ENCODE results near the gene VIT.
"Not testable (repeated sequence)": the region's sequence is repeated elsewhere in the genome, so short reads cannot be mapped to it uniquely, and the experiment has no call there.

VIT gene

DNA sequence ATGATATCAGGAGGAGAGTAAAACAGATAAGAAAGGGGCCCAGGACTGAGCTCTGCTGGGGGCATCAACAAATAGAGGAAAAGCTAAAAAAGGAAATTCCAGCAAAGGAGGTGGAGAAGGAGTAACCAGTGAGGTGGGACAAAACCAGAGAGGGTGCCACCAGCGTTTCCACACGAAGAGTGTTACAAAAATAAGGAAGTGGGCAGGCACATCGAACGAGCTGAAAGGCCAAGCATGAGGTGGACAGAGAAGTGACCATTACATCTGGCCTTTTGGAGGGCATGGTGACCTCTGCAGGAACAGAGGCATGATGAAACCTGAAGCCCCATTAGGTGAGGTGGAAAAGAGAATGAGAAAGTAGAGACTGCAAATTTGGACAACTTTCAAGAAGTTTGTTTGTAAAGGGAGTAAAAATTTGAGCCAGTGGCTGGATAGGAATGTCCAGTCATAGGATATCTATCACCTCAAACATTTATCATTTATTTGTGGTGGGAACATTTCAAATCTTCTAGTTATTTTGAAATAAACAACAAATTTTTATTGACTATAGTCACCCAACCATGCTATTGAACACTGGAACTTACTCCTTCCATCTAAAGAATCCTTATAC, 18.4 kb upstream of the VIT start:
- no peak for DNase-seq

DNA sequence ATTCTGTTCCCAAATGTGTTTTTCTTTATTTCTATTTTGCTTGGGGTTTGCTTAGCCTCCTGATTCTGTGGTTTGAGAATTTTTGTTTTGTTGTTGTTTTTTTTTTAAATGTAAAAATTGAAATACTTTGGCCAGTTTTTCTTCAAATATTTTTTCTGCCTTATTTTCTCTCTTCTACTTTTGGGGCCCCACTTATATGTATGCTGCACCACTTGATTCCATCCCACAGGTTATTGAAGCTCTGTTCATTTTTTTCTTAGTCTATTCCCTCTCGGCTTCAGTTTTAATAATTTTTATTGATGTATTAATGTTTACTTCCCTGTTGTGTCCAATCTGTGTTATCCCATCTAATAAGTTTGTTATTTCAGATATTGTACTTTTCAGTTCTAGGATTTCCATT, 17.7 kb upstream of the VIT start:
- DNase-seq: no peak

DNA sequence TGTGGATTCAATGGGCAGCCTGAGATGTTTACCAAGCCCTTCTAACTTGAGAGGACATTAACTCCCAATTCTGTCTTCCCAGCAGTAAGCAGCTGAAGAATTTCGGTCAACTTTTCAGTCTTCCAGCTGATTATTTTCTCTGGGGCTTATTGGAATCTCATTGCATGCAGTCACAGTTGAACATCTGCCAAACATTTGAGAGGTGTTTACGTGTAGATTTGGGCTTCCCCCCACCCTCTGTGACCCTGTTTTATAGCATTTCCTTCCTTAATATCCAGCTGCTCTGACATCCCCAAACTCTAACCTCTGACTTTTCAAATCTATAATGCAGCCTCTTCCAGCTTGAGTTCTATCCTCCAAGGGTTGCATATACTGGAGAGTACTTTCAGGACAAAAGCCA, 16.5 kb upstream of the VIT start:
- DNase-seq: no peak

DNA sequence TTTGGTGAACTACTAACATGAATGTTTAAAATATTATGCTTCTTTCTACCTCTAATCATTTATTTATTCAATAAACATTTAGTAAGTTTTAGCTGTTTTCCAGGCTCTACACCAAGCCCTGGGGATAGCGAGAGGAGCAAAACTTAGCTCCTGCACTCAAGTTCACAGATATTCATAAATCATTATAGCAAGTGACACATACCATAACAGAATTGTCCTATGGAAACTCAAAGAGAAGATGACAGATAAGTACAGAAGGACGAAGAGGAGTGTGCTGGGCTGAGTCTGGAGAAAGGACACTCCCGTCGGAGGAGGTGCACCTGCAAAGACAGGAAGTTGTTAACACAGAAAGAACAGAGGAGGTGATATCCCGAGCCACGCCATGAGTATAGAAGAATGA, 13.9 kb upstream of the VIT start:
- no peak for DNase-seq

DNA sequence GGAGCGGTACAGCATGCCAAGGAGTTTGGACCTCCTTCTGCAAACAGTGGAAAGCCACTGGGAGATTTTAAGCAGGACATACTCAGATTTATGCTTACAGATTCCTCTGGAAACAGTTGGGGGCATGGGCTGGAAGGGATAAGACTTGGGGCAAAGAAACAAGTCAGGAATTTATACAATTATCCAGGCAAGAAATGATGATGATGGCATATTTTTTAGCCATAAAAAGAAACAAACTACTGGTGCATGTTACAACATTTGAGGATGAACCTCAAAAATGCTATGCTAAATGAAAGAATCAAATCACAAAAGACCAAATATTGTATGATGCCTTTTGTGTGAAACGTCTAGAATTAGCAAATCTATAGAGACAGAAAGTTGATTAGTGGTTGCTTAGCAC, 13.5 kb upstream of the VIT start:
- DNase-seq: no peak

DNA sequence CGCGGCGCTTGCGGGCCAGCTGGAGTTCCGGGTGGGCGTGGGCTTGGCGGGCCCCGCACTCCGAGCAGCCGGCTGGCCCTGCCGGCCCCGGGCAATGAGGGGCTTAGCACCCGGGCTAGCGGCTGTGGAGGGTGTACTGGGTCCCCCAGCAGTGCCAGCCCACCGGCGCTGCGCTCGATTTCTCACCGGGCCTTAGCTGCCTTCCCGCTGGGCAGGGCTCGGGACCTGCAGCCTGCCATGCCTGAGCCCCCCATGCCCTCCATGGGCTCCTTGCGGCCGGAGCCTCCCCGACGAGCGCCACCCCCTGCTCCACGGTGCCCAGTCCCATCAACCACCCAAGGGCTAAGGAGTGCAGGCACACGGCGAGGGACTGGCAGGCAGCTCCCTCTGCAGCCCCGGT, 8.2 kb upstream of the VIT start:
- not testable (repeated sequence) for DNase-seq

DNA sequence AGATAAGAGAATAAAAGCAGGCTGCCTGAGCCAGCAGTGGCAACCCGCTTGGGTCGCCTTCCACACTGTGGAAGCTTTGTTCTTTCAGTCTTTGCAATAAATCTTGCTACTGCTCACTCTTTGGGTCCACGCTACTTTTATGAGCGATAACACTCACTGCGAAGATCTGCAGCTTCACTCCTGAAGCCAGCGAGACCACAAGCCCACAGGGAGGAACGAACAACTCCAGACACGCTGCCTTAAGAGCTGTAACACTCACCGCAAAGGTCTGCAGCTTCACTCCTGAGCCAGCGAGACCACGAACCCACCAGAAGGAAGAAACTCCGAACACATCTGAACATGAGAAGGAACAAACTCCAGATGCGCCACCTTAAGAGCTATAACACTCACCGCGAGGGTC, 7.5 kb upstream of the VIT start:
- DNase-seq: not testable (repeated sequence)

DNA sequence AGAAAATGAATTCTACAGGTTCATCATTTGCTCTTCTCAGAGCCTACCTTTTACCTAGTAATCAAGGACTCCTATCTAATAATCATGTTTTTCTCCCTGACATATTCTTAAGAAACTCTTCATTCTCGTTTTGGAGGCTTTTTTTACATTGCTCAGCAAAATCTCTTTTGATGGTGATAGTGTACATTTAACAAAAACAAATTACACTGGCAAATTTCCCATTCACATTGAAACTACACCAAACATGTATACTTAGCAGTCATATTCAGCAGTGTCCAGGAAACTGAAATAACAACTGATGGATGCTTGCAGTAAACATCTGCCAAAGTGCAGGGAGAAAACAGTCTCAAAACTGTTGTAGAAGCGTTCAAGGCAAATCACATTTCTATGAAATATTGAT, 4.4 kb upstream of the VIT start:
- no peak for DNase-seq

DNA sequence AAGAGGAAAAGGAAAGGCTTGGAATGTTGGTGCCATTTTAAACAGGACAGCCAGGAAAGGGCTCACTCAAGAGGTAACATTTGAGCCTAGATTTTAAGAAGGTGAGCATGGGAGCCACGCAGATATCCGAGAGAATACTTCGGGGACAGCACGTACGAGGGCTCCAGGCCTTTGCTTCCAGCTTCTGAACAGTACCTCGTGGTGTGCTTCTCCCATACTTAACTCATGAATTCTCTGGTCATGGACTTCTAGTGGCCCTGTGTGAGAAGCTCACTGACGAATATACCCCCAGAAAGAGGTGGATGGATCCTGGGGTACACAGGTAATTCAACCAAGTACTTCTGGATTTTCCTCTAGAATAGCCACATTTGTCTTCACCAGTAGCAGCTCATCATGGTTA, 2.7 kb upstream of the VIT start:
- no peak for DNase-seq

DNA sequence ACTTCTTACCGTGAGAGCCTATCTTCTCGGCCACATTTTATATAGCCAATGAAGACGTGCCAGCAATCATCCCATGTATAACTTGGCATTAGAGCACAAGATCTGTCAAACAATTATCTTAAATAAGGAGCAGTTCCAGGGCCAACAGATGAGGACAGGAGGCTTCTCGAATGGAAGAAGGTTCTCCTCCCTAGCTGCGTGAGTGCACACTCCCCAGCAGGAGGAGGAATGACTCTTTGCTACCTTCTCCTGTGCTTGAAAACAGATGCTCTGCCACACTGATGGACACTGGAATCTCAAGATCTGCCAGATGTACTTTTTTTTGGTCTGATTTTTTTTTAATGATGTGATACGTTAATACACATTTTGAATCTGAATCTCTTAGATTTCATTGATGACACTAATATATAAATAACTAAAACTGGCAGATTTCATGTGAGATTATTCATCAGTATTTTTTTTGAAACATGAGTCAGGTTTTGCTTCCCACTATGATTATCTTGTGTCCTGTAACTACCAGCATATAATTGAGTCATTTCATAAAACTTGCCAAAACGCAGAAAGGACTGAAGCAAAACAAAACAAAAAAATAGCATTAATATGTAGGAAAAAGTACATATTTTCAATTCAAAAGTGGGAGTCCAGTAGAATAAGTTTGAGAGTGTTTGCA, 626 bp upstream of the VIT start:
- no peak for DNase-seq

DNA sequence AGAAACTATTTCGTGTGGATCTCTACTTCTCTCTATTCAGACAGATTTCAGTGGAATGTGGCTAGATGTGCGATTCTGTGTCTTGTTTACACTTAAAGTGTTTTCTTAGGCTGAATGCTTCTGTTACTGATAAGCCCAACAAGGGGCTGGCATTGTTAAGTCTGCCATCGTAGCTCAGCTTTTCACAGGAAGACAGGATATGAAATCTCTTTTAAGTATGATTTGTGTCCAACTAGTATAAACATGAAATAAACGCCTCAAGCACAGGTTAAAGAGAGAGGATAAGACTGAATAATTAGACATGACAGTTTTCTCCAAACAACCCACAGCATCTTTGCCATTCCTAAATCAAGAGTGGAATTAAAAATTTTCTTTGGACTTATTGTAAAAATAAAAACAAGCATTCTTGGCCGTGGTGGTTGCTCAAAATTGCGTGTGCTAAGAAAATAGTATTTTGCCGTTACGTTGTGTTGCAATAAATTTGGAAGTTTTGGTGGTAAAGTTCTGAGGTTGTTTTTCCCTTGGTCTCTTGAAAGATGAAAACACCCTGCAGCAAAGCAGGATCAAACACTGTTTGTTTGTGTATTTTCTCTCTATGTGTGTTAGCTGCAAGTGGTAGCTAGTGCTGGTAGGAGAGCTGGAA, 1.0 kb downstream of the VIT start:
- no peak for DNase-seq

DNA sequence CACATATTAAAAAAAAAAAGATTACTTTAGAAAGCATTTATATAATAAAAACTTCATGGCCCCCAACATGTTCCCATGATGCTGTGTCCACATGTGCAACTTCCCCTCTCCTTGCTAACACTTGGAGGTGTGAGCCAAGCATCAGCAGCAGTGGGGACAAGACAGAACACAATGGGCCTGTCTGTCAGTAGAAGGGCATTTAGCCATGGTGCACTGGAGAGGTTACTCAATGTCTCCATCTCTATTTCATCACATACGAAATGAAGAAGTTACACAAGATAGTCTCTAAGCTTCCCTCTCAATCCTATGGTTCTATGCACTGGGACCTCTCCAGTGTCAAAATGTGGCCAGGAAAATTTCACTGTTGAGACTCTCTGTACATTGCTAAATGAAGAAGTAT, 2.5 kb downstream of the VIT start:
- DNase-seq: no peak

DNA sequence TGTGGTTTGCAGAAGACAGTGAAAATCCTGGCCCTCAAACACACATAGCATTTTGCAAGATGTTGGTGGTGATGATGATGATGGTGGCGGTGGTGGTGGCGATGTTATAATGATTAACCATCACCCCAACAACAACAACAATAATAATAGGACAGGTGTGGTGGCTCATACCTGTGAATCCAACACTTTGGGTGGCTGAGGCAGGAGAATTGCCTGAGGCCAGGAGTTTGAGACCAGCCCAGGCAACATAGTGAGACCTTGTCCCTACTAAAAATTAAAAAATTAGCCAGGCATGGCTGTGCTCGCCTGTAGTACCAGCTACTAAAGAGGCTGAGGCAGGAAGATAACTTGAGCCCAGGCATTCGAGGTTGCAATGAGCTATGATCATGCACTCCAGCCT, 3.8 kb downstream of the VIT start:
- no peak for DNase-seq

DNA sequence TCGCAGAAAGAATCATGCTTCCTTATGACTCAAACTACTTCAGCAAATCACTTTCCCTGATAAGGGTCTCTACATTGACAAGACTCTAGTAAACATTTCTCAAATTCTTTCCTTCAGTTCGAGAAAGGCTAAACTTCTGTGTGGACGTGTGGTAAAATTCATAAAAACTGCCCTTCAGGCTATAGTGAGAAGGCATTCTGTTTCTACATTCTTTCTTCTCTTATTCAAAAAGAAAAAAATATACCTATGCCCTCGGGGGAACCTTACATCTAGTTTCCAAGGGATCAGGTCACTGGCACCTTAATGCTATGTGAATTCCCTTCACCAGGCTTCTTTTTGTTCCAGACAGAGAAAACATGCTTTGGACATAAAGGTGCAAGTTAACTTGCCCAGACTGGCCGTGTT, 4.9 kb downstream of the VIT start:
- no peak for DNase-seq

DNA sequence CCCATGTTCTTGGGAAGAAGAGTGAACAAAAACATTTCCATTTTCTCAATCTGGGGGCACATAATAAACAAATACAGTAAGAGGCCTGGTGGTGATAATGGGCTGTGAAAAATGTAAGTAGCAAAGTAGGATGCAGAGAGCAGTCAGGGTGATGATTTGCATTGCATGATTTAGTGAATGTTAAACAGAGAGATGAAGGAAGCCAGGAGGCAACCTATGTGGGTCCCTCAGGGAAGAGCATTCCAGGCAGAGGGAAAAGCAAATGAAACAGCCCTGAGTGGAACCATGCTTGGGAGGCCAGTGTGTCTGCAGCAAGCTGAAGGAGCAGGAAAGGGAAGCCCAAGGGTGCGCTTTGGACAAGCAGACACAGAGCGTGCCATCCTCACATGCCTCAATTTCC, 5.4 kb downstream of the VIT start:
- DNase-seq: no peak

DNA sequence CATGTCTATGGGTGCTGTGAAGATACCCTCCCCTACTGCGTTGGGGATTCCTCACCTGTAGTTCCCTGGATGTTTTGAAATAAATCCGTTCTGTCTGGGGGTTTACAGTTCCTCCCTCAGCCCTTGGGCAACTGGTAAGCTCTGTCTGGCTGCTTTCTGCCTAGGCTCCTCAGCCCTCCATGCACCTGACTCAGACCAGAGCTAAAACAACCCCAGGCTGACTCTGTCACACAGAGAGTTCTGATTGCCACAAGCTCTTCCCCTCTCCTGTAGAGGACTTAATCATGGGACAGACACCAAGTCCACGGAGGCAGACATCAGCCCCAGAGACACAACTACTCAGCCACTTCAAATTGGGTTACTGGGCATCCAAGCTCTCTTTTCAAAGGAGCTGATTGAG, 6.3 kb downstream of the VIT start:
- DNase-seq: no peak

DNA sequence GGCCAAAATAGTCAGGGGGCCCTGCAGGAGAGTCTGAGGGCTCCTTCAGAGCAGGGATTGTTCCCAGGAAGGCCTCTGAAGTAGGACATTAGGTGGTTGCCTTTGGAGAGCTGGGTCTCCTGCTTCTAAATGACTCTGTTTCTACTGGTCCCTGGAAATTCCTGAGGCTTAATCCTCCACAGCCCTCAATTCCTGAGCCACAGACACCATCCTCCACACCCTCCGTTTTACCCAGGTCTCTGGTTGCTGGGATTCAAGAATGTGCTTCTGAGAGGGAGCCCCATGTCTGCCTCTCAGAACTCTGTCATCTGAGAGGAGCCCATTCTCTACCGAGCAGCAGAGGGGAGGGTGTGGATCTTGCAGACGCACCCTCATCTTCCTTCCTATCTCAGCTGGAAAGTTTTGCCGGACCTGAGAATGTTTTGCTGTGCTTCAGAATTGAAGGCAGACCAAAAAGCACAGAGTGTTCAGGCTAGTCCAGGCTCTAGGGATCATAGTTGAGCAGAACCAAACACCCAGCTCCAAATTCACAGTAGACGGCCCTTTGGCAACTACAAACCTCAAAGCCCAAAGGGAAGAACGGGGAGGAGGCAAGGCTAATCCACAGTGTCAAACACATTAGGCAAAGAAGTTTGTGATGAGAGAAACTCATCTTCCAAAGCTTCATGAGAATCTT, 8.1 kb downstream of the VIT start:
- no peak for DNase-seq

DNA sequence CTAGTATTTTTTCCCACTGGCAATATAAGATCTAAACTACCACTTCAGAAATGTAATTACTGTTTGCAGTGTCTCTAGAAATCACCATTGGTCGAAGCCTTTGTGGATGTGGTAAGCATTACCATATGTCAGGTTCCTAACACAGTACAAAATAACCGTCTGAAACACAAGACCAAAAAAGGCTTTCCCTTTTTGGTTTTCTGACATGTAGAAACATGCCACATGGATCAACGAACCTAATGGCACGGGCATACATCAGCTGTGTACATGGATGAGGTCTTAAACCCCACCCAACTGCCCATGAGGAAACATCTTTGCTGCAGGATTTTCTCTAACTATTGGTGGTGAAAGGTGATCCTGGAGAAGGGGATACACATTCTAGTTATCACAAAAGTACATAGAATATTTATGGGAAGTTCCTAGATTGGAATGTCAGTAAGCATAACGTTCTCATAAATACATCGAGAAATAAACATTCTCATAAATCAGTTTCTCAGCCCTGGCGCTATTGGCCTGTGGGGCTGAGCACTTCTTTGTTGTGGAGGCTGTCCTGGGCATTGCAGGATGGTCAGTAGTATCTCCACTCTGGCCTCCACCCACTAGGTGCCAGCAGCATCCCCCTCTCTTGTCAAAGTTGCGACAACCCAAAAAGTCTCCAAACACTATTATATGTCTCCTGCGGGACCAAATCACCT, 9.0 kb downstream of the VIT start:
- no peak for DNase-seq

DNA sequence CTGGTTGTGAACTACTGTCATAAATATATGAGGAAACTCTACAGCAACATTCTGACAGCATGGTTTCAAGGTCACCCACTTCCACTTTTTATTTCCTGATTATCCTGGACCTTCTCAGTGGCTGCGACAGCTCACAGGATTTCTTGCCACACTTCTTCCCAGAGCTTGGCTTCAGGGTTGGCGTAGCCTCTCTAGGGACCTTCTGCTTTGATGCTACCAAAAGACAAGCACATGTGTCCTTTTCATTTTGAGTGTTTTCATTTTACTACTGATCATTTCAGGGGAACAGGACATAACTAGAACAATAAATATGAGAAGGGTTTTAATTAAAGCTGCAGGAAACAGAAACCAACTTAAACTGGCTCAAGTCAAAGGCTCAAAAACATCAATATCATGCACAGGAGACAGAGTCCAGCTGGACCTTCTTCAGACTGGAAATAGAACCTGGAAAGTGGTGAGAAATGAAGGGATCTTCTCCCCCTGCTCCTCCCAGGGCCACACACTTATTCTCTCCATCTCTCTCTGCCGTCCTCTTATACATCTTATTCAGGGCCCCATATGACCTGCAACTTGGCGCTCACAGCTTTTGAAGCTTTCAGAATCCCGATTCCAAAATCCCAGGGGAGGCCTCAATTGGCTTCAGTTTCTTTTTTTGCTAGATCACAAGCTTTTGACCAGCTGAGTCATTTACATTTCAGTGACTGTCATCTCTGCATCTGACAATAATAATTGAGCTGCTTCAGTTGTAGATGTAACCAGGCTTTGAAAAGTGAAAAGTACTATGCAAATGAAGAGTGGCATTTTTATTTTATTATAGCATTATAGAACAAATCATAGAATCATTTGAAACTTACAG, 9.7 kb downstream of the VIT start:
- no peak for DNase-seq

DNA sequence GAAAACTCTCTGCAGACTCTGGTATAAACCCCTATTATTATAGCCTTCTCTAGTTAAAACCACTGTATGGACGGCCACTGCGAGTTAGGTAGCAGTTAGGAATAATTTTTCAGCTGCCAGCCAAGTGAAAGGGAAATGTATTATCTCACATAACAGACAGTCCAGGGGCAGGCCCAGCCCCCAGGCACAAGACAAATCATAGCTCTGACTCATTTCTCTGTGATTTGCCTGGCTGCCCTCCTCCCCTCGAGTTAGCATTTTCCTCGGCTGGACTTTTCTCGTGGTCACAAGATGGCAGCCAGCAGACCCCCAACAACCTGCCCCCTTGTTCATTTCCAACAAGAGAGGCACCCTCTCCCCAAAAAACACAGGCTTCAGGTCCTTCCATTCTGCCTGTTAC, 10.5 kb downstream of the VIT start:
- peak; percentile 70 for DNase-seq

DNA sequence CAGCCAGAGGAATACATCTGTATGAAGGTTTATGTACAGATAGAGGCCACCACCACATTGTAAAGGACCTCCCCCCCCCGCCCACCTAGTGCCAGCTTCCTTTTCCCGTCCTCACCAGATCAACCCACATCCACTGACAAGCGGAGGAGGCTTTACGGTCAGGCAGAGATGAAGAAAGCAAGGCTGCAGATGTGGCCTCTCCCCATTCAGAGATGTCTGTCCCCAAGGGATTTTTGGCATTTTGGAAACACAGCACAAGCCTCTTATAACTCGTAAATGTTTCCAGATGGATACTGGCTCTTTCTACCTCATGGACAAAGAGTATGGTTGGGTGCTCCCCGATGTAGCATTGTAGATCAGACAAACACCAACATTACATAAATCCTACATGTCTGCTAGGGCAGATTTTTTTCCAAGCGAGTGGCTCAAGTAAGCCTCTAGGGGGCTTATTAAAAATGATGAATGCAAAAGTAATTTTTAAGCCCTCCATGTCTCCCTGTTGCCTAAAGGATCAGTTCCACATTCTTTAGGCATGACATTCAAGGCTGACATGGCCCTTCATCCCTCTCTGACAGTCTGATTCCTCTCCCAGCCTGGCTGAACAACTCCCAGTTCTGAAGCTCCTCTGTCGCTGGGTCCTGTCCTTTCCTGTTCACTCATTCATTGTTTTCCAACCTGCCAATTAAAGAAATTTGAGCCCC, 11.7 kb downstream of the VIT start:
- DNase-seq: peak; percentile 68

Data from amniotic stem cell (primary cell).